GM12873 (cell line): ENCODE measurements around the gene MAN2A1.

Experiments used
- TF ChIP-seq, protein P1 (sequence below): IDR thresholded peaks from 2 replicates; pipeline ENCODE4 v1.5.1; 2012; ENCODE audit warnings: low read depth, mild to moderate bottlenecking, moderate library complexity, low read length, control low read depth; ENCODE audit not compliant: insufficient read depth; ENCODE audit errors: missing control alignments

Gene MAN2A1

DNA sequence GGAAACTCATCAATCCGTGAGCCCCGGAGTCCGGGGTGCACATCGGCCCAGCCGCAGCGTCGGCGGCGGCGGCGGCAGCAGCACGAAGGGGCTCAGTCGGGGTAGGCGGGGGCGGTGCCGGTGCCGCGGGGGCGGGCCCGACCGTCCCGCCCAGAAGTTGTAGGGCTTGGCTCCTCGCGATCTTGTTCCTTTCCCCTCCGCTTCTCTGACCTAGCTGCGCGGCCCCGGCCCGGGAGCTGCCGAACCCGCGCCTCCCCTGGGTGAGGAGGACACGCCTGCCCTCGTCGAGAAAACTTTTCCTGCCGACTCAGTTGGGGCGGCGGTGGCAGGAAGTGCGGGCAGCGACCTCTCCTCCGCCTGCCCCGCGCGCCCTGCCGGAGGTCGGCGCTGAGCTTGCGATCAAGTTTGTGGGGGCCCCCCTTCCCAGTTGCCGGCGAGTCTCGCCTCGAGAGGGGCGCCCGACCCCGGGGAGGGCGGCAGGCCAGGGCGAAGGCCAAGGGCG lies at the start of gene MAN2A1:
MAN2A1 (plus strand) TSS at position 188 of the 502 bp plus-strand sequence. CDS start 491 bp downstream, outside the sequence.
- TF ChIP-seq, protein P1, sequence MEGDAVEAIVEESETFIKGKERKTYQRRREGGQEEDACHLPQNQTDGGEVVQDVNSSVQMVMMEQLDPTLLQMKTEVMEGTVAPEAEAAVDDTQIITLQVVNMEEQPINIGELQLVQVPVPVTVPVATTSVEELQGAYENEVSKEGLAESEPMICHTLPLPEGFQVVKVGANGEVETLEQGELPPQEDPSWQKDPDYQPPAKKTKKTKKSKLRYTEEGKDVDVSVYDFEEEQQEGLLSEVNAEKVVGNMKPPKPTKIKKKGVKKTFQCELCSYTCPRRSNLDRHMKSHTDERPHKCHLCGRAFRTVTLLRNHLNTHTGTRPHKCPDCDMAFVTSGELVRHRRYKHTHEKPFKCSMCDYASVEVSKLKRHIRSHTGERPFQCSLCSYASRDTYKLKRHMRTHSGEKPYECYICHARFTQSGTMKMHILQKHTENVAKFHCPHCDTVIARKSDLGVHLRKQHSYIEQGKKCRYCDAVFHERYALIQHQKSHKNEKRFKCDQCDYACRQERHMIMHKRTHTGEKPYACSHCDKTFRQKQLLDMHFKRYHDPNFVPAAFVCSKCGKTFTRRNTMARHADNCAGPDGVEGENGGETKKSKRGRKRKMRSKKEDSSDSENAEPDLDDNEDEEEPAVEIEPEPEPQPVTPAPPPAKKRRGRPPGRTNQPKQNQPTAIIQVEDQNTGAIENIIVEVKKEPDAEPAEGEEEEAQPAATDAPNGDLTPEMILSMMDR = no peak

DNA sequence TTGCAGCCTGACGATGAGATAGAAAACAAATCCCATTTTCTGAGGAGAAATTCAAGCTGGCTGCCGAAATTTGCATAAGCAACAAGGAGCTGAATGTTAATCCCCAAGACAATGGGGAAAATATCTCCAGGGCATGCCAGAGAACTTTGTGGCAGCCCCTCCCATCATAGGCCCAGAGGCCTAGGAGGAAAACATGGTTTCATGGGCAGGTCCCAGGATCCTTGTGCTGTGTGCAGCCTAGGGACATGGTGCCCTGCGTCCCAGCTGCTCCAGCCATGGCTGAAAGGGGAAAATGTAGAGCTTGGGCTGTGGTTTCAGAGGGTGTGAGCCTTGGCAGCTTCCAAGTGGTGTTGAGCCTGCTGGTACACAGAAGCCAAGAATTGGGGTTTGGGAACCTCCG lies 48.8 kb upstream of the MAN2A1 start:
- TF ChIP-seq, protein P1 = no peak

DNA sequence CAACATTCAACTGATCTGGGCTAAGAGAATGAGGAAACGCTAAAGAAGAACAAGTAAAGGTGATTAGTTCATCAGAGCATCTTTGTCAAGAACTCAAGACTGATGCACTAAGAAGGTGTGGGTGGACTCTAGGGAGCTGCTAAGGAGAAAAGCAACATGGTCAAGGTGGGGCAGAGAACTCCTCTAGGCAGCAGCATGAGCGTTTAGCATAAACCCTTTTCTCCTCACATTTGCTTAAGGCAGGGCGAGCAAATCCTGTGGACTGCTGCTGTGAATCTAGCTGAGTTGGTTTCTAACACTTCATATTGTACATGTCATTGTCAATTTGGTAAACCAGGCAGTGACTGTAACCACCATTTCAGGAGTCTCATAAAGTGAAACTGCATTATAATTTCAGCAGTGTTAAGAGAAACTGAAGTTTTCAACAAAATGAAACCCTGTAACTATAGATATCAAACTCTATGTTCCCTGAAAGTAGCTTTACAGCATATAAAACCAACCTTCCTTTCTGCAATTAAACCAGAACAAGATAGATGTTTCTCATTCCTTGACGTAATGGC lies 45.9 kb upstream of the MAN2A1 start:
- TF ChIP-seq, protein P1 = no peak

DNA sequence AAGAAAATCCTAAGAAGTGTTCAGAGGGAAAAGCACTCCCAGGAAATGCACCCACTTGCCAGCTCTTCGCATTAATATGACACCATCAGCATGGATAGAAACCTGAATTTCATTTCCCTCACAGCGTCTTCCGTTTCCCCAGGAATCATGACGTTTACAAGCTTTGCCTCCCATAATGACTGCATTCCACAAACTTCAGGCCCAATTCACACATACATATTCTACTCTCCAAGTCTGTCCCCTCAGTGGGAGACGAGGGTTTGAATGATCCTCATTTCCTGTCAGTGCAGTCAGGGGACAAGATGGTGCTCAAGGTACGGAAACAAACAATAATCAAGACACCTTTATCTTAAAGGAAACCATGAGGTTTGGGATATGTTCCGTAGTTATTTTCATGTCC lies 44.9 kb upstream of the MAN2A1 start:
- TF ChIP-seq, protein P1 = no peak

DNA sequence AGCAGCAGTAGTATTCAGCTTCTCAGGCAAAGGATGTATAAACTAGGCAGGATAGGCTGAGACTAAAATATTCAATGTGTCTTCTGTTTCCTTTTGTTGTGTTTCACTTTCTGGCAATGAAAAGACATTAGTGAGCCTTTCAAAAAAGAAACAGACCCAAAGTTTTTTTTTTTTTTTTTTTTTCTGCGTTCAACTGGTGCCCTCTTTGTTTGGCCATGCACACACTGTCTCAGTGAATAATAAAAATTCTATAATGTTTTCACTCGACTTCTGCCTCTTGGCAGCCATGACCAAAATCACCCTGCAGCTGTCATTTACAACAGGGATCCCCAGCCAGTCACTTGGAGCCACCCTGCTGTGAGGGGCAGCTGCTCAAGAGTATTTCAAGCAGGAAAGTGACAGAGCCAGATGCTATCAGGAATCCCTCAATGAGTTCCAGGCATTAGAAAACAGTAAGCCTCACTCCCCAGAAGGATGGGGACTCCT lies 44.0 kb upstream of the MAN2A1 start:
- TF ChIP-seq, protein P1 = no peak

DNA sequence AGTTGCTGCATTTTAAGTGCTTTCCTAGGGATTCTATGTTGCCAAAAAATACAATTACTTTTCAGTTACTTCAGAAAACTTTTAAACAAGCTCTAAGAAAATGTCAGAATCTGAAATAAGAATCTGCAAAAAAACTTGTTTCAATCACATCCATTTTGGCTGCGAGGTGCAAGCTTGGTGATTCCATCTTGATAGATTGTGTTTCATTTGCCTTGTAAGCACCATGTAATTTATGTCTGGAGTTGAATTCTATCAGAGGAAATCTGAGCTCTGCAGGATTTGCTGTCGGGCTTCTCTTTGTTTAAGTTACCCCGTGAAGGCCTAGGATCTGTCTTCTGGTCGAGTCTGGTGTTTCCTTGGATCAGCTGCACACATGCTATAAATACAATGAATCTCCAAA lies 40.4 kb upstream of the MAN2A1 start:
- TF ChIP-seq, protein P1 = no peak

DNA sequence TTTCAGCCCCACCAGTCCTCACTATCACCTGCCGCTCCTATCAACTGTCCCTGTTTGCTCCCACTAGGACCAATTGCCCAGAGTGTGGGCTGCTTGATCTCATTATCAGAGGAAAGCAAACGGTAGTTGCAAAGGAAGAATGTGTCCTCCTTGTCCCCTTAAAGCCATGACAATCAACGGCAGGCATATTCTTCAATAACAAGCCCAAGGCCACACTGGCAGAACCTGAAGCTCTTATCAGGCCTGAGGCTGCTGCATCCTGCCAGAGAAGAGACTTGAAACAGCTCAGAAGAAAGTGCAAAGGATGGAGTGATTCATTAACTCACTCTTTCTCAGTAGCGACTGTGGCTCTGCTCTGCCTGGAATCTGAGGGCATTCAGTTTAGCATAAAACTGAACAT lies 39.2 kb upstream of the MAN2A1 start:
- TF ChIP-seq, protein P1 = no peak
